H54 (cell line): ENCODE measurements around the gene NBPF3.
"Not testable (repeated sequence)": the region's sequence is repeated elsewhere in the genome, so short reads cannot be mapped to it uniquely, and the experiment has no call there.

Experiments used
- DNase-seq: peaks from one replicate; pipeline ENCODE4 v3.0.0; 2011; ENCODE audit warnings: low spot score, mixed read lengths; ENCODE audit not compliant: insufficient read length
- FAIRE-seq: peaks from 3 replicates; lab custom pipeline; 2011; peaks lifted over from hg19 to GRCh38; lab: Jason Lieb, UNC
- POLR2A ChIP-seq: IDR thresholded peaks from 2 replicates; pipeline ENCODE4 v1.6.1; 2011; ENCODE audit warnings: low read depth, mild to moderate bottlenecking, low read length

NBPF3 gene, protein sequence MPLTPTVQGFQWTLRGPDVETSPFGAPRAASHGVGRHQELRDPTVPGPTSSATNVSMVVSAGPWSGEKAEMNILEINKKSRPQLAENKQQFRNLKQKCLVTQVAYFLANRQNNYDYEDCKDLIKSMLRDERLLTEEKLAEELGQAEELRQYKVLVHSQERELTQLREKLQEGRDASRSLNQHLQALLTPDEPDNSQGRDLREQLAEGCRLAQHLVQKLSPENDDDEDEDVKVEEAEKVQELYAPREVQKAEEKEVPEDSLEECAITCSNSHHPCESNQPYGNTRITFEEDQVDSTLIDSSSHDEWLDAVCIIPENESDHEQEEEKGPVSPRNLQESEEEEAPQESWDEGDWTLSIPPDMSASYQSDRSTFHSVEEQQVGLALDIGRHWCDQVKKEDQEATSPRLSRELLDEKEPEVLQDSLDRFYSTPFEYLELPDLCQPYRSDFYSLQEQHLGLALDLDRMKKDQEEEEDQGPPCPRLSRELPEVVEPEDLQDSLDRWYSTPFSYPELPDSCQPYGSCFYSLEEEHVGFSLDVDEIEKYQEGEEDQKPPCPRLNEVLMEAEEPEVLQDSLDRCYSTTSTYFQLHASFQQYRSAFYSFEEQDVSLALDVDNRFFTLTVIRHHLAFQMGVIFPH

DNA sequence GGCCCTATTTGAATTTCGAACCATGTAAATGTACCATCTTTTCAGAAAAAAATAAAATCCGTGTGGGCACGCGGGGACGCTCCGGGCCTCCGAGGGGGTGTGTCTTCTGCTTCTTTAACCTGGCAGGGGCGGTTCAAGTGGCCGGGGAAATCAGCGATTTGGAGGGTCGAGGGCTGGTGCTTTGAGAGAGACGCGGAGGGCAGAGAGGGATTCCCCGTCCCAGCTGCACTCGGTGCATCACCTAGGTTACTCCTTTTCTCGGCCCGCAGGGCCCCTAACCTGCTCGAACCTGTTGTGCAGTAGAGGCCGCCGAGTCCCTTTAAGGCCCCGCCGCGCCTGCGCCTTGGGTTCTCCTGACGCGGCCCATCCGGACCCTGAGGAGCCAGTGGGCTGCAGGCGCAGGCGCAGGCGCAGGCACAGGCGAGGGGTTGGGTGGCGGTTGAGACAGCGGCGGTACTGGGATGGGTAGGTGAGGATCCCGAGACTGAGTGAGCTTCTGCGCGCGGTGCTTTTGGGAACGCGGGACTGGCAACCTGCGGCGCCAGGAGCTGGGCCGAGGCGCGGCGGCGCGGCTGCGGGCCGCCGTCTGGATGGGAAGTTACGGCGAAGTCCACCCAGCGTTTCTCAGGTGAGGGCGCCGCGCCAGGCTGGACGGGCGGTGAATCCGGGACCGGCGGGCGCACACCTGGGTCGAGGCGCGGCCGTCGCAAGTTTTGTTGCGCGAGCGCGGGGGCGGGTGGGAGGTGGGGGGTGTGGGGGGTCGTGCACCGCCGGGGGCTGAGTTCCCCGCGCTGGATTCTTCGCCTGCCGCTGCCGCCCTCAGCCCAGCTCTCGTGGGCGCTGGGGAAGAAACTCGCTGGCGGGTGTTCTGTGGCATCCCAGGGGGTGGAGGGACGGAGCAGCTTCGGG lies at the start of gene NBPF3:
NBPF3 (plus strand) TSS at position 417 of the 909 bp plus-strand sequence. CDS start 4,950 bp downstream, outside the sequence.
- peak; percentile 54 for DNase-seq
- peak; percentile 31; the same call in 1 of the 2 replicates for TF ChIP-seq POLR2A
- no peak for FAIRE-seq

DNA sequence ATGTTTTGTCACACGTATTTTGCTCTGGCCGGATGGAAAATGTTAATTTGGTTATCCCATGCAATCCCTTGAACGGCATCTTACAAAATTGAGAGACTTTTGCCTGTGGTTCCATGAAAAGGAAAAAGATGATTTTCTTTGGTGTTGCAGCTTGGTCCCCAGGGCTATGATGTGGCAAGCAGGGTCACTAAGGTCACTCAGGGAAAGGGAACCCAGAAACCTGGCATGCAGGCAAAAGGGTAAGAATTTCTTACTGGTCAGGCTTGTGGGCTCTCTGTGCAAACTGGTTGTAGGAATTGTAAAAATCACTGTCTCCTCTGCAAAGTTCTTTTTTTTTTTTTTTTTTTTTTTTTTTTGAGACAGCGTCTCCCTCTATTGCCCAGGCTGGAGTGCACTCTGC lies 48.4 kb upstream of the NBPF3 start:
- no peak for FAIRE-seq
- no peak for TF ChIP-seq POLR2A
- no peak for DNase-seq

DNA sequence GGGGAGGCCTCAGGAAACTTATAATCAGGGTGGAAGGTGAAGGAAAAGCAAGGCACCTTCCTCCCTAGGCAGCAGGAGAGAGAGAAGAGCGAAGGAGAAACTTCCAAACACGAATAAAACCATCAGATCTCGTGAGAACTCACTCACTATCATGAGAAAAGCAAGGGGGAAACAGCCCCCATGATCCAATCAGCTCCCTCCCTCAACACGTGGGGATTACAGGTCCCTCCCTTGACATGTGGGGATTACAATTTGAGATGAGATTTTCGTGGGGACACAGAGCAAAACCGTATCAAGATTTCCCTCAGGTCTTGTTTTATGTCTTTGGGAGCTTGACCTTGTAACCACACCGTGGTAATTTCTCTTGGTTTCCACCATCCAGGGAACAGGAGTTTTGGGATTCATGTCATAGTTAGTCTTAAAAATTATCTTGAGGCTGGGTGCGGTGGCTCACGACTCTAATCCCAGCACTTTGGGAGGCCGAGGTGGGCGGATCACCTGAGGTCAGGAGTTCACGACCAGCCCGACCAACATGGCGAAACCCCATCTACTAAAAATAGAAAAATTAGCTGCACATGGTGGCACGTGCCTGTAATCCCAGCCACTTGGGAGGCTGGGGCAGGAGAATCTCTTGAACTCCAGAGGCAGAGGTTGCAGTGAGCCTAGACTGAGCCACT lies 47.2 kb upstream of the NBPF3 start:
- no peak for DNase-seq
- no peak for TF ChIP-seq POLR2A
- no peak for FAIRE-seq

DNA sequence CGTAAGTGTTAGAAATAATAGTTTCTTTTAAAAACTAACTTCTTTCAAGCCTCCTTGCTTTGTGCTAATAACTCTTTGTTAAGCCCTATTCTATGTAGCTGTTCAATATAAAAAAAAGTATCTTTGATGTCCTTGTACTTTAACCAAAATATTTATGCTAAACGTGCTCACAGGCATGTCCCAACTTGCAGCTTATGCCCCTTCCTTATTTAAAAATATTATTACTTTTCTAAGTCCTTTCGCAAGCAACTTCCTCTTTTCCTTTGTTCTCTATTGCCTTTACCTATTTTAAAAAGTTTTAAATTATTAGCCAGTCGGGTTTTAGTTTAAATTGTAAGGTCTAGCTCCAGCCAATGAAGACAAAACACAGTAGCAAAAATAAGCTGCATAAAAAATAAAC lies 43.4 kb upstream of the NBPF3 start:
- no peak for FAIRE-seq
- no peak for DNase-seq
- no peak for TF ChIP-seq POLR2A

DNA sequence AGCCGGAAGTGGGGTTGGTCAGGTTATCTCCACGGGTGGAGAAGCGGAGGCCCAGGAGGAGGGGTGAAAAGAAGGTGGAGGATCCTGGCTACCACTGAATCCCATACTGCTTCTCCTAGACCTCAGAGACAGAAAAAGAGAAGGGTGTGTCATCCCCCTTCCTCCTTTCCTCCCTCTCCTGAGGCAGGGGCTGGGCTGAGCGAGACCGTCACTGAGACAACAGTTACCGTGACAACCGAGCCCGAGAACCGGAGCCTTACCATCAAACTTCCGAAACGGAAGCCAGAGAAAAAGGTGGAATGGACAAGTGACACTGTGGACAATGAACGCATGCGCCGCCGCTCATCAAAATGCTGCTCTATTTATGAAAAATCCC lies 42.1 kb upstream of the NBPF3 start:
- no peak for FAIRE-seq

DNA sequence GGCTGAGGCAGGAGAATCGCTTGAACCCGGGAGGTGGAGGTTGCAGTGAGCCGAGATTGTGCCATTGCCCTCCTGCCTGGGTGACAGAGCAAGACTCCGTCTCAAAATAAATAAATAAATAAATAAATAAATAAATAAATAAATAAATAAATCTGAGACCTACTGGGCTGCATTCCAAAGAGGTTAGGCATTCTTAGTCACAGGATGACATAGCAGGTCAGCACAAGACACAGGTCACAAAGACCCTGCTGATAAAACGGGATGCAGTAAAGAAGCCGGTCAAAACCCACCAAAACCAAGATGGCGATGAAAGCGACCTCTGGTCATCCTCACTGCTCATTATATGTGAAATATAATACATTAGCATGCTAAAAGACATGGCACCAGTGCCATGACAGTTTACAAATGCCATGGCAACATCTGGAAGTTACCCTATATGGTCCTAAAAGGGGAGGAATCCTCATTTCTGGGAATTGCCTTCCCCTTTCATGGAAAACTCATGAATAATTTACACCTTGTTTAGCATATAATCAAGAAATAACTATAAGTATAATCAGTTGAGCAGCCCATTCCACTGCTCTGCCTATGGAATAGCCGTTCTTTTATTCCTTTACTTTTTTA lies 38.1 kb upstream of the NBPF3 start:
- DNase-seq, FAIRE-seq: not testable (repeated sequence)

More for the DNA sequence above, 42.1 kb upstream of the NBPF3 start:
- no peak for DNase-seq
- TF ChIP-seq POLR2A = no peak

DNA sequence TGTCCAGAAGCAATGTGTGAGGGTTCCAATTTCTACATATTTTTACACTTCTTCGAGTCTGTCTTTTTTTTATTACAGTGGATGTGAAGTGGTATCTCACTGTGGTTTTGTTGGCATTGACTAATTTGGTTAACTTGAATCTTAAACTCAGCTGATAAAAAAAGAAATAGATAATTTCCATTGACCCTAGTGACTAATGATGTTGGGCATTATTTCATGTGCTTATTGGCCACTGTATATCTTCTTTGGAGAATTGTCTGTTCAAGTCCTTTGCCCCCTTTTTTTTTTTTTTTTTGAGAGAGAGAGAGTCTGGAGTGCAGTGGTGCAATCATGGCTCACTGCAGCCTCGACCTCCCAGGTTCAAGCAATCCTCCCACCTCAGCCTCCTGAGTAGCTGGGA lies 33.3 kb upstream of the NBPF3 start:
- FAIRE-seq = no peak
- no peak for DNase-seq
- no peak for TF ChIP-seq POLR2A

DNA sequence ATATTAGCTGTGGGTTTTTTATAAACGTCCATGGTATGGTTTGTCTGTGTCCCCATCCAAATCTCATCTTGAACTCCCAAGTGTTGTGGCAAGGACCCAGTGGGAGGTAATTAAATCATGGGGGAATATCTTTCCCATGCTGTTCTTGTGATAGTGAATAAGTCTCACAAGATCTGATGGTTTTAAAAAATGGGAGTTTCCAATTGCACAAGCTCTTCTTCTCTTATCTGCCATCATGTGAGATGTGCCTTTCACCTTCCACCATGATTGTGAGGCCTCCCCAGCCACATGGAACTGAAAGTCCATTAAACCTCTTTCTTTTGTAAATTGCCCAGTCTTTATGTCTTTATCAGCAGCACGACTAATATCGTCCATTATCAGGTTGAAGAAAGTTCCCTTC lies 30.0 kb upstream of the NBPF3 start:
- not testable (repeated sequence) for DNase-seq, FAIRE-seq

DNA sequence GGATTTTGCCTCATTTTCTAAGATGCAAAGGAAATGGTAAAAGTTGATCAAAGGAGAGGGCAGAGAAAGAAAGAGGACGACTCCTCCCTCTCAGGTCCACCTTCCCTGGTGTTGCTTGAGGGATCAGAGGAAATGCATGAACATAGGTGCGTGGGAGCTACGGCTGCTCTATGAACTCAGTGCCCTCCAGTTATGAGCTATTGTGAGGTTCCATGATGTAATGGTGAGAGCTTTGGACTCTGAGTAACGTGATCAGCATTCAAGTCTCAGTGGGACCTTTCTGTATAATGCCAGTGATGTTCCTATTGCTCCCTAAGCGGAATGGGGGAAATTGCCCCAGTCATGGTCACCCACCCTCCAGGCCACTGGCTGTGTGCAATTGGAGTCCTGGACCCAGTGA lies 25.9 kb upstream of the NBPF3 start:
- no peak for TF ChIP-seq POLR2A
- no peak for DNase-seq
- no peak for FAIRE-seq

GRCh38 chr1:21420378-21420777 lies 19.6 kb upstream of the NBPF3 start:
- DNase-seq, FAIRE-seq: not testable (repeated sequence)

- DNase-seq, FAIRE-seq: not testable (repeated sequence)
Measured at GRCh38 chr1:21421307-21421706, 18.6 kb upstream of the NBPF3 start.

GRCh38 chr1:21427798-21428480 lies 12.0 kb upstream of the NBPF3 start:
- not testable (repeated sequence) for FAIRE-seq, DNase-seq

DNA sequence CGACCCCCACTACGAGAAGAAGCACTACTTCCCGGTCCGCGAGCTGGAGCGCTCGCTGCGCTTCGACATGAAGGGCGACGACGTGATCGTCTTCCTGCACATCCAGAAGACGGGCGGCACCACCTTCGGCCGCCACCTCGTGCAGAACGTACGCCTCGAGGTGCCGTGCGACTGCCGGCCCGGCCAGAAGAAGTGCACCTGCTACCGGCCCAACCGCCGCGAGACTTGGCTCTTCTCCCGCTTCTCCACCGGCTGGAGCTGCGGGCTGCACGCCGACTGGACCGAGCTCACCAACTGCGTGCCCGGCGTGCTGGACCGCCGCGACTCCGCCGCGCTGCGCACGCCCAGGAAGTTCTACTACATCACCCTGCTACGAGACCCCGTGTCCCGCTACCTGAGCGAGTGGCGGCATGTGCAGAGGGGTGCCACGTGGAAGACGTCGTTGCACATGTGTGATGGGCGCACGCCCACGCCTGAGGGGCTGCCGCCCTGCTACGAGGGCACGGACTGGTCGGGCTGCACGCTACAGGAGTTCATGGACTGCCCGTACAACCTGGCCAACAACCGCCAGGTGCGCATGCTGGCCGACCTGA lies 11.4 kb upstream of the NBPF3 start:
- not testable (repeated sequence) for FAIRE-seq, DNase-seq

GRCh38 chr1:21429210-21429609 lies 10.7 kb upstream of the NBPF3 start:
- not testable (repeated sequence) for FAIRE-seq, DNase-seq

DNA sequence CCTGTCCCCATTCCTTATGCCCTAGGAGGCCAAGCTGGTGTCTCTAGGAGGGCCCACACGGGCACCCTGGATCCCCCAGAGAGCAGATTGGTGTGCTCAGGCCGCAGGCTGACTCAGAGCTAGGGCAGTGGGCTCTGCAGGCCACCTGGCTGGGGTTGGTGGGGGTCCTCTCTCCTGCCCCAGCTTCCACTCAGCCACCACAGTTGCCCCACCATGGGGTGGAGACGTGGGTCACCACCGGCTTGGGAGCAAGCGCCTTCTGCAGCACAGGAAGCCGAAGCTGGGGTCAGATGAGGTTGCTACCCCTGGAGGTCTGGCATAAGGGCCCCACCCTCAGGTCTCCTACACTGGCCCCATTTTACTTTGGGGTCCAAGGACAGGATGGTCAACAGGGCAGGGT lies 9.1 kb upstream of the NBPF3 start:
- not testable (repeated sequence) for FAIRE-seq

More for the DNA sequence above, 9.1 kb upstream of the NBPF3 start:
- DNase-seq = not testable (repeated sequence)
